GM19193 (cell line): Measurements from ENCODE around the gene HK2.

Experiments used
- POLR2A ChIP-seq: IDR thresholded peaks from 4 replicates; pipeline ENCODE4 v1.6.1; 2011; ENCODE audit not compliant: insufficient read depth, insufficient read length; ENCODE audit errors: extremely low read depth

HK2 gene

GRCh38 chr2:74833418-74834233 lies at the start of gene HK2:
Gene HK2, plus strand, starts transcription at chr2:74834127. Its CDS starts 454 bp downstream, at chr2:74834581.
- TF ChIP-seq POLR2A = peak; percentile 50

DNA sequence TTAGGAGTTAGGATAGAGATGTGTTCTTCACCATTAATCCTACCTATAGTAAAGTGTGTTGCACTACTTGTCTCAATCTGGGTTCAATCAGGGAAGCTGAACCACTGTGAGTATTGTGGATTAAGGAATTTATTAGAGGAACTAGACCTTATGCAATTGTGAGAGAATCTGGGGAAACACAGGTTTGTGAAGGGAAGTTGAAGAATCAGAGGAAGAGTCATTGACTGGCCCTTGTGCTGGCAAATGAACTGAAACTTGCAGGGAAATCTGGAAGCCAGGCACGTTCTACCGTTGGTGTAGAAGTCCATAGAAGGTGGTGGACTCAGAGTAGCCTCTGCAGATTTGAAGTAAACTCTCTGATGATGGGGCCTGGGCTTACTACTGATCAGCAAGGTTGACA lies 44.7 kb upstream of the HK2 start:
- no peak for TF ChIP-seq POLR2A

DNA sequence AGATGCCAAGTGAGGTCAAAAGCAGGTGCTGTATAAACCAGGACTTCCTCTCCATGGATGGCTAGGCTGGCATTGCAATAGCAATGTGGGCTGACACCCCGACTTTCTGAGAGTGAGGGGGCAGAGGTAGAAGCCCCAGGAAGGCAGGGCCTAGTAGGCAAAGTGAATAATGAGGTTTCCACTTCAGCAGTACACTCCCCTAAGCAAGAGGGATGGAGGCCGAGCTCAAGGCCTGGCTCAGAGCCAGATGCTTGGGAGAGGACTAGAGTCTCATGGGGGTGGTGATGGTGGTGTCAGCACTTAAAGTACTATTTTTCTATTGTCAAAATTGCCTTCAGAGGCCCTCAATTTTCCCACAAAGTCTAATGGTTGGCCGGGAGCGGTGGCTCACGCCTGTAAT lies 41.6 kb upstream of the HK2 start:
- no peak for TF ChIP-seq POLR2A

GRCh38 chr2:74806355-74806839 lies 27.5 kb upstream of the HK2 start:
- TF ChIP-seq POLR2A = no peak

DNA sequence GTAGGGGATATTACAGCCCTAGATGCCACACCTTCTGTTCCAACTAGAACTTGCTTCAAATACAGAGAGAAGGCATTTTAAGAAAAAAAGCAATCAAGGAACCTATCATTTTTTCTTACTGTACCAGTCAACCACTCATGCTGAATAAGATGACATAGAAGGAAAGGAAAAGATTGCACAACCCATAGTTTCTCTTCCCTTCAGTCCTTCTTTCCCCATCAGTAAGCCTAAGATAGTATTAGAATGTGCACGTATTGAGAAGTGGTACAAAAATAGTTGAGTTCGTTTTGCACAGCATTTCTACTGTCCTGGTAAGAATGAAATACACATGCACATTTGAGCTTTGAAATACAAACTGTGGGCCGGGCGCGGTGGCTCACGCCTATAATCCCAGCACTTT lies 27.0 kb upstream of the HK2 start:
- no peak for TF ChIP-seq POLR2A

- no peak for TF ChIP-seq POLR2A
Measured at GRCh38 chr2:74812787-74813590, 20.9 kb upstream of the HK2 start.

- no peak for TF ChIP-seq POLR2A
Measured at GRCh38 chr2:74814102-74814501, 19.8 kb upstream of the HK2 start.

GRCh38 chr2:74815941-74816340 lies 18.0 kb upstream of the HK2 start:
- no peak for TF ChIP-seq POLR2A

- no peak for TF ChIP-seq POLR2A
Measured at GRCh38 chr2:74816540-74817303, 17.2 kb upstream of the HK2 start.

- TF ChIP-seq POLR2A = no peak
Measured at GRCh38 chr2:74817304-74817675, 16.6 kb upstream of the HK2 start.

DNA sequence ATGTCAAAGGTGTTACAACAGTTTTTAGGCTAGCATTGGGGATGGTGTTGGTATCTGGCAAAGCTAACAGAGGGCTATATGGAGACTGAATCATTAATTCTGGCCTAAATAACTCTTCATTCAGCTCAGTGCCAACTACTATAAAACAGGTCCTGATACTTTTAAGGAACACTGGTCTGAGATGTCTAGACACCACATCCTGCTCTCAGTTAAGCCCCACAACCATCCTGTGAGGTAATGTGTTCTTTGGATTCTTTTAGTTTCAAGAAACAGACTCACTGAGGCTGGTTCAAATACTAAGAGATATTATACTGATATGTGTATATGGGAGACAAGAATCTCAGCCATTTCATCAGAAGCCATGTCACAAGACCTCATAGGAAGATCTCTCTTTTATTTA lies 14.2 kb upstream of the HK2 start:
- TF ChIP-seq POLR2A = no peak

DNA sequence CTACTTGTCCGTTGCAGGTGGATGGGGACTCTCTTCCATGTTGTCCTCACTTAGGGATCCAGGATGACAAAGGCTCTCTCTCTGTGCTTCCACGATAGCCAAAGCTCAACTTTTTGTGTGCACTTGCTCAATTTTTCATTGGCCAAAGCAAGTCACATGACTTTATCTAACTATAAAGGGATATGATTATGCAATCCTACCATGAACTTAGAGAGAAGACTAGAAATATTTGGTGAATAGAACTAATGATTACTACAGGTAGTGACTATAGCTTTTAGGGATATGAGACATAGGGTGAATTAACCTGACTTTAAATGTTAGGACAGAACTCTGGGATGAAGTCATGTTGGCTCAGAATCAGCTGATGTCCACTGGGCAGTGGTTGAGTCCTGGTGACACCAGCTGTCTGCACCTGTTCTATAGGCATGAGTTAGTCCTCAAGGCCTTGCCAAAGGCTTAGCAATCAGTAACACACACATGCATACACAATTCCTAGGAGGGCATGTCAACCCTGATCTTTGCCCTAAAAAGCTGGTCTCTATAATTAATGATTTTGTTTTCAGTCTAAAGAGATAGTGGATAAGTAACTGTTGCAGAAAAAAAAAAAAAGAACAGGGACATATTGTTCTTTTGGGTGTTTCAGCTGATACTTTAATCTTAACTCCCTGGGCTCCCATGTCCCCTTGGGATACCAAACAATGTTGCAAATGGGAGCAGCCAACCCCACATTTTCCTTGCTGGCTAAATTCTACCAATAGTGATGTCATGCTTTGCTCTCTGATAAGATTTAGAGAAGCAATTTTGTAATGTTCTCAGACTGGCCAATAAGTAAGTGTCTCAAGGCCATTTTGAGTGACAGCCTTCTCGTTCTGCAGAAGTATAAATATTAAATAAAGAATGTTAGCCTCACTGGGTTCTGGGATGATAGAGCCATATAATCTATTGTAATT lies 12.5 kb upstream of the HK2 start:
- no peak for TF ChIP-seq POLR2A

GRCh38 chr2:74822771-74823566 lies 11.0 kb upstream of the HK2 start:
- no peak for TF ChIP-seq POLR2A
